OCI-LY1 (cell line): ENCODE data around the gene ZC3H11A.
"Not testable (repeated sequence)": the region's sequence is repeated elsewhere in the genome, so short reads cannot be mapped to it uniquely, and the experiment has no call there.

ENCODE experiments used
- CTCF ChIP-seq: fragments of 200-600 bp; sonication (generic), shearing (Covaris generic); IDR thresholded peaks from 2 replicates; pipeline ENCODE4 v1.5.1; 2017; ENCODE audit warnings: mild to moderate bottlenecking, antibody characterized with exemption, low read length, moderate library complexity, mixed read lengths
- EZH2 ChIP-seq: fragments of 200-600 bp; sonication (generic), shearing (Covaris generic); IDR thresholded peaks from 2 replicates; pipeline ENCODE4 v1.8.0; 2017; ENCODE audit warnings: borderline replicate concordance, mixed run types, mild to moderate bottlenecking, antibody characterized with exemption, low read length, moderate library complexity, mixed read lengths

GRCh38 chr1:203761958-203762357, 33.5 kb upstream of the ZC3H11A start:
- not testable (repeated sequence) for TF ChIP-seq CTCF, EZH2
